ENCODE measurements around the gene CDK17. TPM values are rescaled to one million over a fixed set of nuclear protein-coding genes. Genes with fewer than 3 reads are reported as not detected.

CDK17 gene
- total and polyA plus RNA-seq, 2 of the 8 experiments (the other 6 are each of a cell fraction or from before 2014, with no cell fraction given), result 5.8 to 20.0 TPM

DNA sequence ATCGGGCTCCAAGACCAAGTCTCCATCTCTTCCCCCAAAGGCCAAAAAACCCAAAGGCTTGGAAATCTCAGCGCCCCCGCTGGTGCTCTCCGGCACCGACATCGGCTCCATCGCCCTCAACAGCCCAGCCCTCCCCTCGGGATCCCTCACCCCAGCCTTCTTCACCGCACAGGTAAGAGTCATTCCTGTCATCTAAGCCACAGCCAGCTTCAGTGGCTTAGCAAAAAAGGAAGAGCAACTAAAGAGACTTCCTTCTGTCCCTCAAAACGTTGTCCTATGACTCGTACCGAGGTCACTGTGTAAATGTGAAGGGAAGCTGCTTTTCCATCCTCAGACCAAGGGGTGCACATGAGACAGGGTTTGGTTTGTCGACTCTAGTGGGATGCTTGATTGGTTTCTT lies 152.7 kb downstream of the CDK17 start:
- no peaks in the 10 kb centered on the region for H3K79me1 ChIP-seq (ENCODE audit: low read depth, low read length)
- H2BK12ac ChIP-seq (ENCODE audit: low read depth, low read length), result no peak overlapping the region
- H2BK5ac ChIP-seq (ENCODE audit: low read depth, low read length), result no peak overlapping the region; the same call in 1 of the 2 replicates
- no peak overlapping the region for H4K8ac ChIP-seq (ENCODE audit: extremely low read depth, insufficient read depth, low read length)
- H3K27me3 ChIP-seq (replicated peaks in 1 of 4; ENCODE audit: control insufficient read depth in 3 of 4, extremely low read depth in 1 of 4, insufficient read depth in 3 of 4, low read length in 3 of 4), result no peaks in the 10 kb centered on the region
- no peak overlapping the region for H3K9ac ChIP-seq (replicated peaks in 1 of 4; ENCODE audit: extremely low read depth in 1 of 4, low read depth in 3 of 4, low read length in 3 of 4)
- no peak overlapping the region for H3K27ac ChIP-seq (ENCODE audit: low read depth, low read length)
- H2BK15ac ChIP-seq (ENCODE audit: low read length), result no peak overlapping the region
- 90% methylated on average over 13 of the region's 13 CpGs; no CpG with 5 or more reads in 1 of the 2 experiments for WGBS, 2 experiments (ENCODE audit: extremely low coverage in 1 of 2, insufficient coverage in 1 of 2, insufficient read length in 1 of 2, insufficient replicate concordance in 2 of 2, low coverage in 1 of 2, low lambda C conversion rate in 2 of 2, missing lambda C conversion rate in 1 of 2)
- ChIA-PET CTCF (ENCODE audit: partially characterized antibody) (interaction anchor here (1.3 to 2.0 kb wide), 3 partner anchors 8 to 99 kb away, joined by 3 to 4 read pairs (median 3); no protein-coding TSS in a partner anchor), POLR2A (ENCODE audit: partially characterized antibody) (interaction anchor here (0.5 kb wide), 1 partner anchor 29 kb away, joined by 3 read pairs; no protein-coding TSS in a partner anchor)
- 0 out of 2 replicates have a peak, but pooled peaks cover 2% of the 10 kb centered on the region for H3K23me2 ChIP-seq (ENCODE audit: low read depth, low read length)
- peak overlapping the region; percentile 26; the same call in 1 of the 2 replicates for H2AK5ac ChIP-seq (ENCODE audit: low read depth, low read length)
- H3K9me3 ChIP-seq (ENCODE audit: insufficient read depth in 2 of 2, low read depth in 1 of 2, low read length in 1 of 2), result no peaks in the 10 kb centered on the region
- H3K4me2 ChIP-seq (ENCODE audit: insufficient read depth in 1 of 2, low read depth in 2 of 2, low read length in 2 of 2), result no peak overlapping the region
- no peak overlapping the region for H3K23ac ChIP-seq (ENCODE audit: insufficient read length)
- H3K4ac ChIP-seq (replicated peaks; ENCODE audit: insufficient read length, low read depth, low read length), result no peak overlapping the region
- peaks cover 0 to under 1% (median 0%) of the 10 kb centered on the region in 4 experiments; a peak in 1 of 7 replicates for H3K4me1 ChIP-seq (replicated peaks in 1 of 4; ENCODE audit: control insufficient read depth in 3 of 4, insufficient read depth in 4 of 4, low read length in 3 of 4)
- no peak overlapping the region for H3K14ac ChIP-seq (ENCODE audit: insufficient read length)
- H2AFZ ChIP-seq (ENCODE audit: low read length), result no peak overlapping the region
- peaks cover 0 to 2% of the 10 kb centered on the region in 2 experiments for H4K20me1 ChIP-seq (replicated peaks in 1 of 2; ENCODE audit: control insufficient read depth in 1 of 2, insufficient read depth in 2 of 2, low read length in 2 of 2)
- H2BK20ac ChIP-seq (ENCODE audit: low read length), result no peak overlapping the region
- H3K18ac ChIP-seq (ENCODE audit: extremely low read depth, low read length), result no peak overlapping the region
- no peak overlapping the region for H3K4me3 ChIP-seq (ENCODE audit: extremely low read depth in 1 of 4, insufficient read depth in 2 of 4, low read depth in 3 of 4, low read length in 4 of 4)
- no peak overlapping the region for H2BK120ac ChIP-seq (replicated peaks; ENCODE audit: low read depth, low read length)
- no peak for FAIRE-seq
- H4K5ac ChIP-seq (ENCODE audit: insufficient read length, low read depth, low read length), result no peak overlapping the region
- DNase-seq (ENCODE audit: low read depth in 1 of 2, low spot score in 2 of 2), result no peak
- H4K91ac ChIP-seq (replicated peaks; ENCODE audit: insufficient read length, low read length), result no peak overlapping the region
- no peaks in the 10 kb centered on the region for H3K79me2 ChIP-seq (ENCODE audit: control insufficient read depth in 1 of 2, insufficient read depth in 2 of 2, low read length in 2 of 2)
- H3K56ac ChIP-seq (replicated peaks; ENCODE audit: insufficient read length, low read depth, low read length), result no peak overlapping the region
- H3K36me3 ChIP-seq (ENCODE audit: control insufficient read depth in 2 of 4, insufficient read depth in 4 of 4, low read length in 3 of 4), result peaks cover 0 to 3% (median 0%) of the 10 kb centered on the region in 4 experiments; a peak in 3 of 8 replicates
- TF ChIP-seq BRCA1 (IDR thresholded peaks at IDR 0.05; ENCODE audit: low read depth, low read length) (no peak), SP1 (IDR thresholded peaks at IDR 0.05; ENCODE audit: low read depth, low read length) (no peak), SIN3A (conservative IDR thresholded peaks at IDR 0.05 in 1 of 2, IDR thresholded peaks at IDR 0.05 in 1 of 2; ENCODE audit: low read depth in 1 of 2, low read length in 2 of 2) (no peak), RBBP5 (IDR thresholded peaks at IDR 0.05; ENCODE audit: borderline replicate concordance, low read depth, low read length) (no peak), CHD1 (IDR thresholded peaks at IDR 0.05; ENCODE audit: low read depth, low read length) (no peak), SP4 (IDR thresholded peaks at IDR 0.05; ENCODE audit: low read length) (no peak), SP2 (IDR thresholded peaks at IDR 0.05; ENCODE audit: low read length) (no peak), SIX5 (IDR thresholded peaks at IDR 0.05; ENCODE audit: low read depth, low read length) (no peak), TAF1 (IDR thresholded peaks at IDR 0.05; ENCODE audit: low read depth, low read length) (no peak), GABPA (IDR thresholded peaks at IDR 0.05; ENCODE audit: borderline replicate concordance, insufficient read depth, low read length) (no peak), TEAD4 (IDR thresholded peaks at IDR 0.05; ENCODE audit: low read depth, low read length) (no peak)
- TF ChIP-seq, protein P1, sequence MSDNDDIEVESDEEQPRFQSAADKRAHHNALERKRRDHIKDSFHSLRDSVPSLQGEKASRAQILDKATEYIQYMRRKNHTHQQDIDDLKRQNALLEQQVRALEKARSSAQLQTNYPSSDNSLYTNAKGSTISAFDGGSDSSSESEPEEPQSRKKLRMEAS (IDR thresholded peaks at IDR 0.05), result no peak
